WTC11 (cell line): ENCODE data around the gene ANO10. TPM values are rescaled to one million over a fixed set of nuclear protein-coding genes. Genes with fewer than 3 reads are reported as not detected.

Experiments used
- ATAC-seq: fragments of 200-7000 bp; cut with Tn5 transposase; 2 replicates; pipeline ENCODE4 v1.10.0; 2021; ENCODE audit warnings: mild to moderate bottlenecking, moderate library complexity
- CTCF ChIA-PET: fragments of 300-600 bp; sonication (Branson Sonifier 250); formaldehyde crosslinking; loops from one replicate; lab custom pipeline; 2021; ENCODE audit warnings: antibody characterized with exemption; lab: Charles Lee
- POLR2A ChIA-PET: fragments of 350-600 bp; sonication (Branson Sonifier 250); formaldehyde crosslinking; loops from one replicate; lab custom pipeline; 2021; ENCODE audit warnings: antibody characterized with exemption; lab: Charles Lee
- DNase-seq: peaks from one replicate; pipeline ENCODE4 v3.0.0; 2021; ENCODE audit warnings: low spot score
- H3K27ac Mint-ChIP-seq: 2 replicates; pipeline ENCODE4 v1.8.0; 2021; ENCODE audit warnings: mixed read lengths
- H3K27me3 Mint-ChIP-seq: 2 replicates; pipeline ENCODE4 v1.8.0; 2021; ENCODE audit warnings: low read depth, mild to moderate bottlenecking, moderate library complexity, mixed read lengths
- H3K36me3 Mint-ChIP-seq: 2 replicates; pipeline ENCODE4 v1.8.0; 2021; ENCODE audit warnings: mixed read lengths
- H3K4me1 Mint-ChIP-seq: 2 replicates; pipeline ENCODE4 v1.8.0; 2022; ENCODE audit warnings: mixed read lengths
- H3K4me3 Mint-ChIP-seq: 2 replicates; pipeline ENCODE4 v1.8.0; 2021; ENCODE audit warnings: mild to moderate bottlenecking, moderate library complexity, mixed read lengths
- H3K9me3 Mint-ChIP-seq: 2 replicates; pipeline ENCODE4 v1.8.0; 2021; ENCODE audit warnings: mixed read lengths
- CDX4 ChIP-seq: fragments of 250-450 bp; sonication (Bioruptor Pico); IDR thresholded peaks from 2 replicates; pipeline ENCODE4 v1.9.0; 2021; ENCODE audit warnings: moderate library complexity, mild to moderate bottlenecking, inconsistent platforms, borderline replicate concordance
- CREB1 ChIP-seq: sonication (generic); formaldehyde crosslinking; IDR thresholded peaks from 2 replicates; pipeline ENCODE4 v1.8.0; 2023; ENCODE audit warnings: mild to moderate bottlenecking, missing genetic modification reagents
- FOXP4 ChIP-seq: sonication (generic); formaldehyde crosslinking; IDR thresholded peaks from 2 replicates; pipeline ENCODE4 v1.8.0; 2022; ENCODE audit warnings: mild to moderate bottlenecking, missing genetic modification reagents
- GTF2I ChIP-seq: fragments of 250-450 bp; sonication (Bioruptor Pico); conservative IDR thresholded peaks from 2 replicates; pipeline ENCODE4 v1.4.0; 2021; ENCODE audit warnings: mild to moderate bottlenecking
- KAT7 ChIP-seq: sonication (generic); formaldehyde crosslinking; IDR thresholded peaks from 2 replicates; pipeline ENCODE4 v1.8.1; 2023; ENCODE audit warnings: missing genetic modification reagents, mild to moderate bottlenecking, borderline replicate concordance
- MXD4 ChIP-seq: fragments of 250-450 bp; sonication (Bioruptor Pico); IDR thresholded peaks from 2 replicates; pipeline ENCODE4 v1.8.0; 2021; ENCODE audit warnings: mild to moderate bottlenecking, moderate library complexity, borderline replicate concordance
- NFYB ChIP-seq: sonication (generic); formaldehyde crosslinking; conservative IDR thresholded peaks from 2 replicates; pipeline ENCODE4 v1.8.0; 2022; ENCODE audit warnings: low read depth, missing genetic modification reagents
- NR2C2 ChIP-seq: sonication (generic); formaldehyde crosslinking; IDR thresholded peaks from 2 replicates; pipeline ENCODE4 v1.8.0; 2022; ENCODE audit warnings: mild to moderate bottlenecking, missing genetic modification reagents
- NR3C1 ChIP-seq: sonication (generic); formaldehyde crosslinking; conservative IDR thresholded peaks from 2 replicates; pipeline ENCODE4 v1.8.1; 2023; ENCODE audit warnings: low read depth, mild to moderate bottlenecking, missing genetic modification reagents
- PRDM15 ChIP-seq: sonication (generic); formaldehyde crosslinking; IDR thresholded peaks from 2 replicates; pipeline ENCODE4 v1.8.0; 2022; ENCODE audit warnings: missing genetic modification reagents
- SMAD4 ChIP-seq: sonication (generic); formaldehyde crosslinking; IDR thresholded peaks from 2 replicates; pipeline ENCODE4 v1.8.0; 2022; ENCODE audit warnings: mild to moderate bottlenecking, missing genetic modification reagents
- SP1 ChIP-seq: sonication (generic); formaldehyde crosslinking; conservative IDR thresholded peaks from 2 replicates; pipeline ENCODE4 v1.8.1; 2022; ENCODE audit warnings: missing genetic modification reagents
- TEAD1 ChIP-seq: sonication (generic); formaldehyde crosslinking; IDR thresholded peaks from 2 replicates; pipeline ENCODE4 v1.8.0; 2022; ENCODE audit warnings: mild to moderate bottlenecking, missing genetic modification reagents
- ZBTB43 ChIP-seq: sonication (generic); formaldehyde crosslinking; IDR thresholded peaks from 2 replicates; pipeline ENCODE4 v1.8.1; 2023; ENCODE audit warnings: mild to moderate bottlenecking, missing genetic modification reagents
- ZNF138 ChIP-seq: sonication (generic); formaldehyde crosslinking; conservative IDR thresholded peaks from 2 replicates; pipeline ENCODE4 v1.8.1; 2022; ENCODE audit warnings: mild to moderate bottlenecking, moderate library complexity, missing genetic modification reagents
- ZNF263 ChIP-seq: sonication (generic); formaldehyde crosslinking; IDR thresholded peaks from 2 replicates; pipeline ENCODE4 v1.8.1; 2022; ENCODE audit warnings: low read depth, mild to moderate bottlenecking, moderate library complexity, missing genetic modification reagents
- ZNF416 ChIP-seq: fragments of 250-450 bp; sonication (Bioruptor Pico); IDR thresholded peaks from 2 replicates; pipeline ENCODE4 v1.9.0; 2021; ENCODE audit warnings: mild to moderate bottlenecking, inconsistent platforms
- ZNF671 ChIP-seq: fragments of 250-450 bp; sonication (Bioruptor Pico); IDR thresholded peaks from 2 replicates; pipeline ENCODE4 v1.8.0; 2021; ENCODE audit warnings: mild to moderate bottlenecking
- ZSCAN18 ChIP-seq: fragments of 250-450 bp; sonication (Bioruptor Pico); IDR thresholded peaks from 2 replicates; pipeline ENCODE4 v2.1.2; 2022; ENCODE audit warnings: mild to moderate bottlenecking, moderate library complexity
- total RNA-seq: library from RNA; stranded (reverse); gene quantifications from 3 replicates; pipeline ENCODE4 v1.2.3, GENCODE V29; 2021
- TF ChIP-seq, protein P1 (sequence below): sonication (generic); formaldehyde crosslinking; IDR thresholded peaks from 2 replicates; pipeline ENCODE4 v1.8.0; 2023; ENCODE audit warnings: missing genetic modification reagents
- TF ChIP-seq, protein P2 (sequence below): fragments of 250-450 bp; sonication (Bioruptor Pico); conservative IDR thresholded peaks from 2 replicates; pipeline ENCODE4 v1.9.0; 2021; ENCODE audit warnings: mild to moderate bottlenecking

ANO10 gene
- total RNA-seq, 1 experiment from 2014 or later, result 35.1 TPM

DNA sequence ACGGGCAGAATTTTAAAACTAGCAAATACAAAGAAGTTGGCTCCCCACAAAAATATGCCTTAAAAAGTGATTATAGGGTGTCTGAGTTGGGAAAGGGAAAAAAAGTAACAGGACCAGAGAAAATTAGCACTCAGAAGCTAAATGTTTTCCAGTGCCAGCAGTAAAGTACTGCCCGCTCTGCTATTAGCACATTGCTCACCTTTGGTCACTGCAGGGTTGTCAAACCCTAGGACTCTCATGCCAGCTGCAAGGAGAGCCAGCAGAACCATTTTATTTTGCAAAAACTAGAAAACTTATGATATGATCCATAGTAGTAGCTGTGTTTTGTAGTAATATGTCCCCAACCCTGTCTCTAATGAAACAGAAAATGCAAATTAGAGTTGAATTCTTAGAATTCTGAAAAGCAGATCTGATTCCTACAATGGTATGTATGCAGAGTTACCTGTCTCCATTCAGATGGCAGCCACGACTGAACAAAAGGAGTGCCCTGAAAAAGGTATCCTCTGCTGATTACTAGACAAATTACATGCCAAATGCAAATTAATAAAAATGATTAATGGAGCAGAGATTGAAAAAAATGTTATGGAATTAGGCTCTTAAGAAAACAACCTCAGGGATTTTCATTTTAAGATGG, 185.2 kb downstream of the ANO10 start (continued):
- TF ChIP-seq ZBTB43 (CRISPR knock-in tag) (no peak), GTF2I (CRISPR knock-in tag) (no peak)
- TF ChIP-seq, protein P1, sequence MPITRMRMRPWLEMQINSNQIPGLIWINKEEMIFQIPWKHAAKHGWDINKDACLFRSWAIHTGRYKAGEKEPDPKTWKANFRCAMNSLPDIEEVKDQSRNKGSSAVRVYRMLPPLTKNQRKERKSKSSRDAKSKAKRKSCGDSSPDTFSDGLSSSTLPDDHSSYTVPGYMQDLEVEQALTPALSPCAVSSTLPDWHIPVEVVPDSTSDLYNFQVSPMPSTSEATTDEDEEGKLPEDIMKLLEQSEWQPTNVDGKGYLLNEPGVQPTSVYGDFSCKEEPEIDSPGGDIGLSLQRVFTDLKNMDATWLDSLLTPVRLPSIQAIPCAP (CRISPR knock-in tag), result no peak

DNA sequence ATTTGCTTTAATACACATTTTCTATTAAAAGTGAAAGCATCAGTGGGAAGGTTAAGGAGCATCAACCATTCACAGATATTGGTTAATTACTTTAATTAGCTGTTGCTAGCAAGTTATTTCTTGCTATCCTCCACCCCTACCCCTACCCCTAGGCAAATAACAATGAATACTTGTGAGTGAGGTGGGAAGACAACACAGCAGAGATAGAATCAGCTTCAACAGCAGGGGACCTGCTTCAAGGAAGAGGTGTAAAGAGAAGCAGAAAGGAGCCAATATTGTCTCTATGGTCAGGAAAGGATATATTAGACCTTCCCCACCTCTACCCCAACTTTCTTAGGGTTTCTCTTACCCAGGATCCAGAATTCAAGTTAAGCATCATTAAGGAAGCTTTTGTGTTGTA, 186.1 kb downstream of the ANO10 start:
- DNase-seq (no peak), ATAC-seq (peak; percentile 64)
- peaks cover 25% of the 10 kb centered on the region for H3K4me1 Mint-ChIP-seq
- ChIA-PET POLR2A (no interaction called here), CTCF (interaction anchor here (1.0 kb wide), 1 partner anchor 67 kb away, joined by 3 read pairs; no protein-coding TSS in a partner anchor)
- H3K4me3 Mint-ChIP-seq, result no peak overlapping the region
- TF ChIP-seq NR2C2 (CRISPR knock-in tag) (no peak), CREB1 (CRISPR knock-in tag) (no peak), ZNF263 (no peak), ZBTB43 (CRISPR knock-in tag) (no peak), ZNF416 (CRISPR knock-in tag) (no peak), MXD4 (CRISPR knock-in tag) (no peak), ZNF671 (CRISPR knock-in tag) (no peak), NFYB (CRISPR knock-in tag) (no peak), SMAD4 (no peak), SP1 (no peak), NR3C1 (CRISPR knock-in tag) (no peak), TEAD1 (CRISPR knock-in tag) (no peak), ZNF138 (CRISPR knock-in tag) (no peak), CDX4 (no peak), ZSCAN18 (CRISPR knock-in tag) (no peak), FOXP4 (CRISPR knock-in tag) (no peak), PRDM15 (CRISPR knock-in tag) (no peak), KAT7 (CRISPR knock-in tag) (no peak)
- TF ChIP-seq, protein P2, sequence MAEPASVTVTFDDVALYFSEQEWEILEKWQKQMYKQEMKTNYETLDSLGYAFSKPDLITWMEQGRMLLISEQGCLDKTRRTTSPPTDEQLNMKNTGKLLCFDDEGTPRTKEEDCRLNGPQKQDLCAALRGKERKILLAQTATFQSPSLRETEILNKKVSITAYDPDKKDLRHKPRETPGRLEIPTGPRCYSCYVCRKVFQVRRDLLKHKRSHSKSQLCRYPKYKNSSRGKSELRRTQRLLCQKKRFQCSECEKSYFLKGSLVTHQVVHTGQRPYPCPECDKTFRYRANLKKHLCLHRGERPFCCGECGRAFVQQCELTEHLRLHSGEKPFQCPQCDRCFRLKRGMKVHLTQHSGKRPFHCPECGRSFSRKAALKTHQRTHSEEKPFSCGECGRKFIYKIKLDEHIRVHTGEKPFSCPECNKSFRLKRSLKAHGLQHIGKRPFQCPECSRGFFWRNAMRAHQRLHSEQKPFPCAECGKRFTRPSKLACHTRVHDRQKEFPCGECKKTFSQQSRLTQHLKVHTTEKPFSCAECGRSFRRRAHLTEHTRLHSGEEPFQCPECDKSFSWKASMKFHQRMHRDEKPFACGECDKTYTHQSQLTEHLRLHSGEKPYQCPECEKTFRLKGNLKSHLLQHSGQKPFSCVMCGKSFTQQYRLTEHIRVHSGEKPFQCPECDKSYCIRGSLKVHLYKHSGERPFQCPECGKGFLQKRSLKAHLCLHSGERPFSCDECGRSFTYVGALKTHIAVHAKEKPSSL, result no peak
- H3K27ac Mint-ChIP-seq, result 0 out of 2 replicates have a peak overlapping the region, but pooled peaks have one; percentile 34
- H3K27me3 Mint-ChIP-seq, result no peaks in the 10 kb centered on the region
- peaks cover 27% of the 10 kb centered on the region for H3K36me3 Mint-ChIP-seq
- H3K9me3 Mint-ChIP-seq, result peaks cover 19% of the 10 kb centered on the region
